ENCODE measurements around the gene APOA1.
A peak's percentile ranks its signal among the peaks of the same experiment; 100 is the strongest.

Gene APOA1

DNA sequence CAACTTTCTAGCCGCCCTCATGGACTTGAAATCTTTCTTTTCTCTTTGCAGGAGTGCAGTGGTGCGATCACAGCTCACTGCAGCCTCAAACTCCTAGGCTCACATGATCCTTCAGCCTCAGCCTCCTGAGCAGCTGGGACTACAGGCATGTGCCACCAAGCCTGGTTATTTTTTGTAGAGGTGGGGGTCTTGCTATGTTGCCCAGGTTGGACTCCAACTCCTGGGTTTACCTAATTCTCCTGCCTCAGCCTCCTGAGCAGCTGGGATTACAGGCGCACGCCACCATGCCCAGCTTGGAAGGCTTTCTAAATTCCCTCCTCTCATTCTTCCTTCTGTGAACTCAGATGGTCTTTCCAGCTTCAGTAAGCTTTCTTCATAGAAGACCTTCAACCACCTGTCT, 4.7 kb upstream of the APOA1 start:
- no peak for DNase-seq (ENCODE audit: low read depth)
- no peak overlapping the region for H3K4me3 ChIP-seq (ENCODE audit: low read depth, low read length)
- TF ChIP-seq, protein P1, sequence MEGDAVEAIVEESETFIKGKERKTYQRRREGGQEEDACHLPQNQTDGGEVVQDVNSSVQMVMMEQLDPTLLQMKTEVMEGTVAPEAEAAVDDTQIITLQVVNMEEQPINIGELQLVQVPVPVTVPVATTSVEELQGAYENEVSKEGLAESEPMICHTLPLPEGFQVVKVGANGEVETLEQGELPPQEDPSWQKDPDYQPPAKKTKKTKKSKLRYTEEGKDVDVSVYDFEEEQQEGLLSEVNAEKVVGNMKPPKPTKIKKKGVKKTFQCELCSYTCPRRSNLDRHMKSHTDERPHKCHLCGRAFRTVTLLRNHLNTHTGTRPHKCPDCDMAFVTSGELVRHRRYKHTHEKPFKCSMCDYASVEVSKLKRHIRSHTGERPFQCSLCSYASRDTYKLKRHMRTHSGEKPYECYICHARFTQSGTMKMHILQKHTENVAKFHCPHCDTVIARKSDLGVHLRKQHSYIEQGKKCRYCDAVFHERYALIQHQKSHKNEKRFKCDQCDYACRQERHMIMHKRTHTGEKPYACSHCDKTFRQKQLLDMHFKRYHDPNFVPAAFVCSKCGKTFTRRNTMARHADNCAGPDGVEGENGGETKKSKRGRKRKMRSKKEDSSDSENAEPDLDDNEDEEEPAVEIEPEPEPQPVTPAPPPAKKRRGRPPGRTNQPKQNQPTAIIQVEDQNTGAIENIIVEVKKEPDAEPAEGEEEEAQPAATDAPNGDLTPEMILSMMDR (IDR thresholded peaks at IDR 0.05; ENCODE audit: low read depth, low read length), result no peak
- TF ChIP-seq POLR2A (IDR thresholded peaks at IDR 0.05; ENCODE audit: extremely low read depth, insufficient read length) (no peak), MYC (IDR thresholded peaks at IDR 0.05; ENCODE audit: low read depth, low read length) (no peak)
- TF ChIP-seq, protein P2, sequence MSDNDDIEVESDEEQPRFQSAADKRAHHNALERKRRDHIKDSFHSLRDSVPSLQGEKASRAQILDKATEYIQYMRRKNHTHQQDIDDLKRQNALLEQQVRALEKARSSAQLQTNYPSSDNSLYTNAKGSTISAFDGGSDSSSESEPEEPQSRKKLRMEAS (IDR thresholded peaks at IDR 0.05; ENCODE audit: low read depth, low read length), result no peak

DNA sequence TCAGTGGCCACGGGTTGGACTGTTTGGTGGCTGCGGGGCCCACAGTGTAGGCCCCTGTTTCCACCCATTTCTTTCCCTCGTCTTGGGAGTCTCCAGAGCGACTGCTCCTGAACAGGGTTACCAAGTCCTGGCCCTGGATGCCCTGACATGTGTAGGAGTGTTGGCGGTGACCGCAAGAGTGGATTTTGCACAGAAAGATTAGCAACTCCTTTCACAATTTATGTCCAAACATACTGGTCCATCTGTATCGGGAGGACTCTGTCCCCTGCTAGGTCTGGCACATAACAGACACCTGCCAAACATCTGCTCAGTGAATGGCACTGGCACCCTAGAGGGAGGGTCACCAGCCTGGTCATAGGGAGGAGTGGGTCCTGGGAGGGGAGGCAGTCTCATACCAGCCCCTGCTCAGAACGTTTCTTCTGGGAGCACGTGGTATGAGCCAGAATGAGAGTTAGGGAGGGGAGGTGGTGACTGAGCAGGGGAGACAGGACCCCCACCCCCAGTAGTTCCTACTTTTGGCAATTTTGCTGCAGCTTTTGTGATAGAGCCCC, 3.4 kb upstream of the APOA1 start:
- no peak overlapping the region for H3K4me3 ChIP-seq (ENCODE audit: low read depth, low read length)
- TF ChIP-seq, protein P2 (IDR thresholded peaks at IDR 0.05; ENCODE audit: low read depth, low read length), result peak; percentile 80
- TF ChIP-seq, protein P1 (IDR thresholded peaks at IDR 0.05; ENCODE audit: low read depth, low read length), result no peak
- DNase-seq (ENCODE audit: low read depth), result peak; percentile 53

- peak; percentile 73 for DNase-seq (ENCODE audit: low read depth)
- no peak overlapping the region for H3K4me3 ChIP-seq (ENCODE audit: low read depth, low read length)
- TF ChIP-seq MYC (IDR thresholded peaks at IDR 0.05; ENCODE audit: low read depth, low read length) (no peak), POLR2A (IDR thresholded peaks at IDR 0.05; ENCODE audit: extremely low read depth, insufficient read length) (no peak)
- TF ChIP-seq, protein P1 (IDR thresholded peaks at IDR 0.05; ENCODE audit: low read depth, low read length), result peak; percentile 50
- TF ChIP-seq, protein P2 (IDR thresholded peaks at IDR 0.05; ENCODE audit: low read depth, low read length), result no peak
Observed at GRCh38 chr11:116840224-116840745, 2.9 kb upstream of the APOA1 start.

DNA sequence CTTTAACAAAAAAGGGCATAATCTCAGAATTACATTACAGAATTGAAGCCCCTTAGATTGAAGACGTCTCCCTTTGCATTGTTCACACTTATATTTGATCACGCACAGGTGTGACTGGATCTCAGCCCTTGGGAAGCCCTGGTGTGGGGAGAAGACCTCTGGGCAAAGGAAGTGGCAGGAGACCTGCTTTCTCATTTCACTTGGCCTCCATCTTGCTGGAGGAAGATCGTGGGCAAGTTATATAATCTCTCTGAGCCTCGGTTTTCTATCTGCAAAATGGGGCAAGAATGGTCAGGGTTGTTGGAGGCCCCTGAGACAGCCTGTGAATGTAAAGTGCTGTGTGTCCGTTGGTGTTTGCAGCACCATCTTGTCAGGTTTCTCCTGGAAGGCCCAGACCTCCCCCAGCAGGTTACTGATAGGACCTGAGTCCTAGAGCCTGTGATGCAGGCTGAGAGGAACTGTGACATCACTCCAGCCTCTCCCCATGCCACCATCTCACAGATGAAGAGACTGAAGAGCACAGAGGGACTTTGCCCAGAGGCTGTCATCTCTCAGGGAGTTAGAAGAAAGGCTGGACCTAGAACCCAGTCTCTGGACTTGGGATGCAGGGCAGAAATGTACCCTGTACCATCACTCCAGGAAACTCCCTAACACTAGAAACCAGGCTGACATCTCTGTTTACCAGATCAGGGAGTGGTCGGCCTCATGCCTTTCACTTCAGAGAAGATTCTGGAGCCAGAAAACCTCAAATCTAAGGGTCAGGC, 1.1 kb upstream of the APOA1 start:
- TF ChIP-seq POLR2A (IDR thresholded peaks at IDR 0.05; ENCODE audit: extremely low read depth, insufficient read length) (no peak), MYC (IDR thresholded peaks at IDR 0.05; ENCODE audit: low read depth, low read length) (no peak)
- TF ChIP-seq, protein P1 (IDR thresholded peaks at IDR 0.05; ENCODE audit: low read depth, low read length), result no peak
- TF ChIP-seq, protein P2 (IDR thresholded peaks at IDR 0.05; ENCODE audit: low read depth, low read length), result no peak
- H3K4me3 ChIP-seq (ENCODE audit: low read depth, low read length), result no peak overlapping the region
- DNase-seq (ENCODE audit: low read depth), result no peak

DNA sequence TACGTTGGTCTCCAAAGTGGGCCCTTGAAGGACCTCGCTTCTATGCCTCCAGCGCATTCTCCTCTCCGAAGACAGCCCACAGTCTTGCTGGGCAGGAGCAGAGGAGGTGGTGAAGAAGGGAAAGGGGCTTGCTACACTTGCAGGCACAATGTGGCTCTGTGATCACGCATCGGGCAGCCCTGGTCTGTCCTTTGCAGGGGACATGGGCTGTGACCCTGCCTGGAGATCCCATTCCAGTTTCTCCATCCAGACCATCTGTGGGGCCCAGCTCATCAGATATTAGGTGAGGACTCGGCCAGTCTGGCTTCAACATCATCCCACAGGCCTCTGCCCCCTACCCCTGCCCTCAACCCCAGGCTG, 810 bp downstream of the APOA1 start:
- TF ChIP-seq, protein P1 (IDR thresholded peaks at IDR 0.05; ENCODE audit: low read depth, low read length), result no peak
- no peak for TF ChIP-seq MYC (IDR thresholded peaks at IDR 0.05; ENCODE audit: low read depth, low read length)
- TF ChIP-seq, protein P2 (IDR thresholded peaks at IDR 0.05; ENCODE audit: low read depth, low read length), result no peak
- no peak overlapping the region for H3K4me3 ChIP-seq (ENCODE audit: low read depth, low read length)

More for the DNA sequence above, 810 bp downstream of the APOA1 start:
- no peak for DNase-seq (ENCODE audit: low read depth)
